GM21526 (cell line): ENCODE measurements around the gene CHMP1A.
"Not testable (repeated sequence)": the region's sequence is repeated elsewhere in the genome, so short reads cannot be mapped to it uniquely, and the experiment has no call there.

Experiments
- ATAC-seq: cut with Tn5 transposase; IDR thresholded peaks from one replicate; pipeline ENCODE4 v1.9.1; 2021; ENCODE audit warnings: moderate library complexity; ENCODE audit not compliant: unreplicated experiment, low FRiP score

The CHMP1A gene

DNA sequence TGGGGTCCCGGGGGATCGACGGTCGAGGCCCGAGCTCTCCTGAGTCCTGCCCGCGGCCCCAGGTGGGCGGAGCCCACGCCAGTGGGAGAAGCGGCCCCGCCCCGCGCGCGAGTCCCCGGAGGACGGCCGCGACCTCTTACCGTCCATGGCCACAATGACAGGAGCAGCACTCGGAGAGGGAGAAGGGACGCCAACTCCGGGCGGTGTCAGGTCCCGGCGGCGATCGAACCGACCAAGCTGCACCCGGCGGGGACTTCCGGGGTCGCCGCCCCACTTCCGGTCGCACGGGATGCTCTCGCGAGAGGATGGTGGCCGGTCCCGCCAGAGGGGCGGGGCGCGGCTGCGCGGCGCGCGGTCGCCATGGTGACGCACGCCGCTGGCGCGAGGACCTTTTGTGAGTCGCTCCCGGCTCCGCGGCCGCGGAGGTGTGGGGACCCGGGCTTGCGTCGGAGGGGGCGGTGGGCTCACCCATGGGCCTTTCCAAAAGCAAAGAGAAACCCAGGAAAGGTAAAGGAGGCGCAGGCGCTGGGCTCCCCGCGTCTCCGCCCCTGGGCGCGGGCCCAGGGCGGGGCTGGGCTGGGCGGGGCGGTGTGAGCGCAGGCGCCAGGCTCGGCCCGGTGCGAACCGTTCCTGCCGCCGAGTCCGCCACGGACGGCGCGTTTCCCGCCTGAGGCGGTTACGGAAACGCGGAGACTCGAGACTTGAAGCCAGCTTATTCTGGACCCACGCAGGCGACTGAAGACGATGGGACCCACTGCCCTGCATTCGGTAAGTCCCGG lies at the start of gene CHMP1A, which contains the start of gene SPATA33:
Gene CHMP1A (minus strand): TSS at position 267 of the 779 bp plus-strand sequence. CDS start 120 bp downstream, at position 147.
Gene SPATA33 (plus strand): TSS at position 395 of the 779 bp plus-strand sequence. CDS start 76 bp downstream, at position 471.
- peak; percentile 73 for ATAC-seq

DNA sequence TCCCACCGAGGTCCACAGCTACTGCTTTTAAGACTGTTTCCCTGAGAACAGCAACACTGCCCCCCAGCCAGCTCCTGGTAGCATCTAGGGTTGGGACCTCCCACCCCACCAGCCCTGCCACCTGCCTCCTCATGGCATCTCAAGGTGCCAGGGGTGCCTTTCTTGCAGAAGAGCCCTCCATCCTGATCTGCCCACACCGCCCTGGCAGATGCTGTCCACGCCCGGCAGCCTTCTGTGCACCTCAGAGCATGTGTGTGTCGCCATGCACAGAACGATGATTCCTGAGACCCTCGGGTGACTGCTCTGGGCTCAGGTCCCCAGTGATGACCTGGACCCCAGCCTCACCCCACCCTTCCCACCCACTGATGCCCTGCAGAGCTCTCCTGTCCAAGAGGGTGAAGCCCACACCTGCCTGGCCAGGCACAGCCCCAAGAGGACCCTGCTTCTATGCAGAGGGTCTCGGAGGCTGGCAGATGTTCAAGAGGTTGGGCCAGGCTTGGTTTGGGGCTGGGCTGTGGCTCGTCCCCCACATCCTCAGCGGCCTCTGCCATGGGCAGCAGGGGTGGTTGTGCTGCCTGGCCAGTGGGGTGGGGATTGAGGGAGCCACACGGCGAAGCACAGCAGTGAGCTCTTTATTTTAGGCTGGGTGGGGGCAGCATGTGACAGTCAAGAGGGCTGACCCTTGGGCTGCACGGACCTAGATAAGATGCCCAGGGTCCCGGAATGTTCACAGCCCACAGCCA lies 49.2 kb upstream of the CHMP1A start:
- ATAC-seq: no peak

GRCh38 chr16:89705006-89705405 lies 47.5 kb upstream of the CHMP1A start:
- ATAC-seq: no peak

- no peak for ATAC-seq
These were observed 46.8 kb upstream of the CHMP1A start for GRCh38 chr16:89704281-89704680.

- ATAC-seq: peak; percentile 47
These were observed 44.2 kb upstream of the CHMP1A start, which contains the start of gene SPATA2L for GRCh38 chr16:89701425-89702406. TSS of gene SPATA2L (minus strand) at chr16:89701705. CDS start at chr16:89701232, 473 bp downstream.

DNA sequence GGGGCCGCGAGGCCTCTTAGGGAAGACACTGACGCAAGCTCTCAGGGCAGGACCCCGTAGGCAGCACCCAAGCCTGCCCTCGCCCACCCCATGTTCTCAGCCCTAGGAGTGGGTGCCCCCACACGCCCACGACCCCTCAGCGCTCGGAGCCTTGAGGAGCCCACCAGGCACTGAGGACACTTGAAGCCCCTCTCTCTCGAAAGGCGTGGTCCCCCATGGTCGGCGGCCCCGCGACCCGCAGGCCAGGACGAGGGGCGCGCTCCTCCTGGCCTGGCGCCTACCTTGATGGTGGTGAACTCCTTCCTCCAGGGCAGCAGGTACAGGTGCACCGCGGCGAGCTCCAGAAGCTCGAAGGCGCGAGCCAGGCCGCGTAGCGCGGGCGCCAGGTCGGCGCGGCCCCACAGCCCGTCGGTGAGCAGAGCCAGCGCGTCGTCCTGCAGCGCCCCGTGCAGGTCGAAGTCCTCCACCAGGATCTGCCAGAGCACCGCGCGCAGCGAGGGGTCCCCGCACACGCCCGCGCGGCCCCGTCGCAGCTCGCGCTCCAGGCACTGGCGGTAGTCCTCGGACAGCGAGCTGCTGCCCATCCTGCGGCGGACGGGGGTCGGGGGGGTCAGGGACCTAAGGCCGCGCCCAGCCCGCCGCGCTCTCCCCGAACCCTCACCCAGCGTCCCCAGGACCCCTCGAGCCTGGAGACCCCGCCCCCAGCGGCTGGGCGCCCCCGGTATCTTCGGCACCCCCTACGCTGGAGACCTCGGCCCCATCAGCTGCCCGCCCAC lies 43.3 kb upstream of the CHMP1A start:
- no peak for ATAC-seq

GRCh38 chr16:89700100-89700648 lies 42.7 kb upstream of the CHMP1A start:
- peak; percentile 42 for ATAC-seq

- not testable (repeated sequence) for ATAC-seq
These were observed 42.2 kb upstream of the CHMP1A start for GRCh38 chr16:89699629-89700099.

DNA sequence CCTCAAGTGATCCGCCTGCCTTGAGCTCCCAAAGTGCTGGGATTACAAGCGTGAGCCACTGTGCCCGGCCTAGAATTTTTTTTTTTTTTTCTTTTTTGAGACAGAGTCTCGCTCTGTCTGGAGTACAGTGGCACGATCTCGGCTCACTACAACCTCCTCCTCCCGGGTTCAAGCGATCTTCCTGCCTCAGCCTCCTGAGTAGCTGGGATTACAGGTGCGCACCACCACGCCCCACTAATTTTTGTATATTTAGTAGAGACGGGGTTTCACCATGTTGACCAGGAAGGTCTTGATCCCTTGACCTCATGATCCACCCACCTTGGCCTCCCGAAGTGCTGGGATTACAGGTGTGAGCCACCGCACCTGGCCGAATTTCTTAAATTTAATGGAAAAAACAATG lies 41.2 kb upstream of the CHMP1A start:
- not testable (repeated sequence) for ATAC-seq

- ATAC-seq: no peak
These were observed 40.3 kb upstream of the CHMP1A start for GRCh38 chr16:89697616-89698331.

DNA sequence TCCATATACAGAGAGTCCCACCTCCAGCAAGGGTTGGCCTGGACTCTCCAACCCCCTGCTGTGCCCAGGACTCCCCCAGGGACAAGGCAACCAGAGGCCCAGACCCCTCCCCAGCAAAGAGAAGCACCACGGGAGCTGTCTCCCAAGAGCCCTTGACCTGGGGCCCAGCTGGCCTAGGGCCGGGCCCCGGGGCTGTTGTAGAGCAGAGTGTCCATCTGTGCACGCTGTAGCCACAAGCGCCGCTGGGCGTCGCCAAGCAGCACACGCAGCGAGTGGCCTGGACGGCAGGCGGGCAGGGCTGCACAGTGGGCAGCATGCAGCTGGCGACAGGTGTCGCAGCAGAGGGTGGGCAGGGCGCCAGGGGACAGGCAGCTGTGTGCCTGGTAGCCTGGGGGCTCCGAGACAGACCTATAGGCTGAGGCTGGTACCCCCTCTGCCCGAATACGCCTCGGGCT lies 39.7 kb upstream of the CHMP1A start:
- ATAC-seq: no peak

DNA sequence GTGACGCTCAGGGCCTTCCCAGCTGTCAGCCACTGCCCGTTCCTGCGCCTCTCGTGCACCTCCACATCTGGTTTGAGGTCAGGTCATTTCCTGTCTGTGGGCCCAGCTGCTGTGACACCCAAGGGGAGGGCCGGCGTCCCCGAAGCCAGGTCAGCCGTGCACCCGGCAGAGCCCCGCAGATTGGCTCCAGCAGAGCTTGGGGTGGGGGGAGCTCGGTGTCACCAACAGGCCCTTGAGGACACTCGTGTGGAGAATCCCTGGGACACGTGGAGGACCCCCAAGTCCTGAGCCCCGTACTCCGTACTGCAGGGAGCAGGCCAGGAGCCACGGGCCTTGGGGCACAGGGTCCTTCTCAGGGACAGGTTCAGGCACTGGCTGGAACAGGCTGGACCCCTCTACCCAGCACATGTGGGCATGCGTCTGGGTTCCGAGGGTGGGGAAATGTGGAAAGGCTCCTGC lies 39.2 kb upstream of the CHMP1A start:
- ATAC-seq: no peak

DNA sequence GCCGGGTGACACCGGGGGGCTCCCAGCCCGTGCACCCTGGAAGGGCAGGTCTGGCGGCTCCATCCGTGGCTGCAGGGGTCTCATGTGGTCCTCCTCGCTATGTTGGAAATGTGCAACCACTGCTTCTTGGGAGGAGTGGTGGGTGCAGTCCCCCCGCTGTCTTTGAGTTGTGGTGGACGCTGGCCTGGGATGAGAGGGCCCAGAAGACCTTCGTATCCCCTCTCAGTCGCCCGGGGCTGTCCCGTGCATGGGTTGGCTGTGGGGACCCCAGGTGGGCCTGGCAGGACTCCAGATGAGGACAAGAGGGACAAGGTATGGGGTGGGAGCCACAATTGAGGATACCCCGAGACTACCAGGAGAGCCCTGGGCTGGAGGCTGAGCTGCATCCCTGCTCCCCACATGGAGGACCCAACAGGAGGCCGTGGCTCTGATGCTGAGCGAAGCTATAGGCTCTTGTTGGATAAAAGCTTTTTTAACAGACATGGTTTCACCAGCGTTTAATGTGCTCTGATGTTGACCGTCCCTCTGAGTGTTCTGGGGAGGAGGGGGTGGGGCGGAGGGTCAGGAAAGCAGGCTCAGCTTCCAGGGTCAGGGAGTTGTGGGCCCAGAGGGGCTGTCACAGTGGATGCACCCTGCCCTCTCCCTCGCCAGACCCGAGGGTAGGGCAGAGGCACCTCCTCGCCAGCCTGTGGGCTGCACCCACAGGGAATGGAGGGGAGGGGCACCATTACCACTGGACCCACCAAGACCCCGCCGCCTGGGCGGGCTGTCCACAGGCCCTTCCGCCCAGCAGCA lies 38.6 kb upstream of the CHMP1A start:
- no peak for ATAC-seq

- ATAC-seq: no peak
These were observed 37.8 kb upstream of the CHMP1A start for GRCh38 chr16:89695086-89695874.

- ATAC-seq: not testable (repeated sequence)
These were observed 37.2 kb upstream of the CHMP1A start for GRCh38 chr16:89694784-89695085.

GRCh38 chr16:89693931-89694783 lies 36.6 kb upstream of the CHMP1A start:
- no peak for ATAC-seq
